HCT116 (cell line): ENCODE data around the gene DZIP1L. TPM values are rescaled to one million over a fixed set of nuclear protein-coding genes. Genes with fewer than 3 reads are reported as not detected.

ENCODE experiments used
- ATAC-seq: fragments of 200-7000 bp; cut with Tn5 transposase; 2 replicates; pipeline ENCODE4 v1.9.1; 2020; ENCODE audit warnings: mild to moderate bottlenecking, moderate library complexity
- Bru-seq: library from RNA; stranded (reverse); fragments of 400-500 nt; gene quantifications from one replicate; lab custom pipeline; 2021; lab: Mats Ljungman, UMichigan
- BruChase-seq, 2 experiments: library from RNA; stranded (reverse); fragments of 400-500 nt; gene quantifications; one replicate each; lab custom pipeline; 2021; lab: Mats Ljungman, UMichigan
- BruUV-seq: library from RNA; stranded (reverse); fragments of 400-500 nt; replicated peaks from 2 replicates; lab custom pipeline; 2021; lab: Mats Ljungman, UMichigan
- CTCF ChIA-PET: fragments of 300-600 bp; sonication (Branson Sonifier 250); formaldehyde crosslinking; loops from one replicate; lab custom pipeline; 2021; ENCODE audit warnings: antibody characterized with exemption; lab: Charles Lee
- POLR2A ChIA-PET: fragments of 300-600, 350-600 bp; sonication (Branson Sonifier 250); formaldehyde crosslinking; loops from one replicate; lab custom pipeline; 2021; ENCODE audit warnings: antibody characterized with exemption; lab: Charles Lee
- RAD21 ChIA-PET, 2 experiments: fragments of 300-600 bp; sonication (Branson Sonifier 250); formaldehyde crosslinking; loops; one replicate each; lab custom pipeline; 2023; ENCODE audit warnings: low total read pairs in 2 of 2; ENCODE audit not compliant: uncharacterized antibody in 2 of 2, unreplicated experiment in 2 of 2, low non-redundant PET in 1 of 2; lab: Charles Lee
- DNase-seq: peaks from one replicate; pipeline ENCODE4 v3.0.0-alpha.2; 2010; ENCODE audit warnings: low read depth, low spot score
- H2AFZ ChIP-seq: fragments of 200-600 bp; shearing (Covaris generic), sonication (generic); 2 replicates; pipeline ENCODE4 v1.6.1; 2017; ENCODE audit warnings: low read depth, mixed run types, mixed read lengths, antibody characterized with exemption, low read length; ENCODE audit not compliant: poor library complexity, severe bottlenecking
- H3K27ac ChIP-seq: 2 replicates; pipeline ENCODE4 v1.5.1; 2012; ENCODE audit warnings: low read depth, low read length
- H3K27me3 ChIP-seq: fragments of 200-600 bp; sonication (generic); 2 replicates; pipeline ENCODE4 v1.6.1; 2016; ENCODE audit warnings: mixed run types, low read length, mixed read lengths; ENCODE audit not compliant: insufficient read depth
- H3K36me3 ChIP-seq, 2 experiments: fragments of 200-500 bp in 1 of 2; fragments of 200-600 bp in 1 of 2; sonication (Bioruptor generic) in 1 of 2; sonication (generic) in 1 of 2; 2 replicates each; pipeline versions ENCODE4 v1.5.1 to v1.6.1; 2014 to 2016; ENCODE audit warnings: low read length in 2 of 2, inconsistent platforms in 1 of 2, mixed read lengths in 1 of 2, mixed run types in 1 of 2; ENCODE audit not compliant: insufficient read depth in 2 of 2, control insufficient read depth in 1 of 2
- H3K4me1 ChIP-seq, 2 experiments: fragments of 200-600 bp in 1 of 2; sonication (generic) in 1 of 2; 2 replicates each; pipeline versions ENCODE4 v1.5.1 to v1.6.1; 2012 to 2017; ENCODE audit warnings: low read length in 2 of 2, inconsistent platforms in 1 of 2, mild to moderate bottlenecking in 1 of 2, mixed read lengths in 1 of 2, mixed run types in 1 of 2, moderate library complexity in 1 of 2; ENCODE audit not compliant: insufficient read depth in 2 of 2, control insufficient read depth in 1 of 2
- H3K4me2 ChIP-seq: fragments of 200-600 bp; sonication (generic); 2 replicates; pipeline ENCODE4 v1.6.1; 2017; ENCODE audit warnings: mixed run types, low read length, mixed read lengths
- H3K4me3 ChIP-seq, 2 experiments: fragments of 200-600 bp in 1 of 2; sonication (generic) in 1 of 2; replicated peaks in 1 of 2; 2 replicates each; pipeline ENCODE4 v1.5.1; 2011 to 2016; ENCODE audit warnings: low read length in 2 of 2, control low read depth in 1 of 2, low read depth in 1 of 2, mild to moderate bottlenecking in 1 of 2, mixed read lengths in 1 of 2, mixed run types in 1 of 2
- H3K79me2 ChIP-seq: fragments of 200-600 bp; sonication (generic); 2 replicates; pipeline ENCODE4 v1.6.1; 2017; ENCODE audit warnings: mild to moderate bottlenecking, mixed run types, low read length, moderate library complexity, mixed read lengths; ENCODE audit not compliant: insufficient read depth
- H3K9ac ChIP-seq: fragments of 200-600 bp; sonication (generic); 2 replicates; pipeline ENCODE4 v1.6.1; 2016; ENCODE audit warnings: low read length, mixed read lengths
- H3K9me2 ChIP-seq: fragments of 200-600 bp; sonication (generic), shearing (Covaris generic); 2 replicates; pipeline ENCODE4 v1.6.1; 2017; ENCODE audit warnings: mixed run types, mild to moderate bottlenecking, moderate library complexity; ENCODE audit not compliant: insufficient read depth
- H3K9me3 ChIP-seq, 2 experiments: fragments of 200-500 bp in 1 of 2; fragments of 200-600 bp in 1 of 2; sonication (Bioruptor generic) in 1 of 2; sonication (generic) in 1 of 2; 2 replicates each; pipeline ENCODE4 v1.6.1; 2014 to 2017; ENCODE audit warnings: low read length in 2 of 2, mixed read lengths in 2 of 2, inconsistent platforms in 1 of 2, low read depth in 1 of 2, mild to moderate bottlenecking in 1 of 2, mixed run types in 1 of 2, moderate library complexity in 1 of 2; ENCODE audit not compliant: control insufficient read depth in 1 of 2, insufficient read depth in 1 of 2
- H4K20me1 ChIP-seq: fragments of 200-600 bp; sonication (generic), shearing (Covaris generic); 2 replicates; pipeline ENCODE4 v1.6.1; 2017; ENCODE audit warnings: mixed run types, mild to moderate bottlenecking, moderate library complexity; ENCODE audit not compliant: insufficient read depth
- ATF3 ChIP-seq: IDR thresholded peaks from 2 replicates; pipeline ENCODE4 v1.6.1; 2012
- CBX3 ChIP-seq: IDR thresholded peaks from 2 replicates; pipeline ENCODE4 v1.6.1; 2012; ENCODE audit warnings: low read depth
- CEBPB ChIP-seq: IDR thresholded peaks from 2 replicates; pipeline ENCODE4 v1.6.1; 2012; ENCODE audit warnings: low read depth
- CTCF ChIP-seq, 3 experiments: fragments of 200-600 bp in 1 of 3; sonication (generic) in 1 of 3; IDR thresholded peaks in 2 of 3; conservative IDR thresholded peaks in 1 of 3; 2 replicates each; pipeline ENCODE4 v1.5.1; 2012 to 2017; ENCODE audit warnings: low read depth in 2 of 3, low read length in 2 of 3, antibody characterized with exemption in 1 of 3, borderline replicate concordance in 1 of 3, control low read depth in 1 of 3, mild to moderate bottlenecking in 1 of 3, mixed read lengths in 1 of 3, mixed run types in 1 of 3, moderate library complexity in 1 of 3; ENCODE audit not compliant: insufficient read depth in 1 of 3
- EGR1 ChIP-seq: IDR thresholded peaks from 2 replicates; pipeline ENCODE4 v1.6.1; 2012; ENCODE audit warnings: low read depth
- ELF1 ChIP-seq: IDR thresholded peaks from 2 replicates; pipeline ENCODE4 v1.6.1; 2012; ENCODE audit warnings: low read depth, borderline replicate concordance
- EZH2 ChIP-seq: fragments of 200-600 bp; sonication (generic); IDR thresholded peaks from 2 replicates; pipeline ENCODE4 v1.6.1; 2017; ENCODE audit warnings: antibody characterized with exemption, mixed run types
- EZH2phosphoT487 ChIP-seq: fragments of 200-600 bp; IDR thresholded peaks from 2 replicates; pipeline ENCODE4 v1.6.1; 2018; ENCODE audit warnings: antibody characterized with exemption, borderline replicate concordance
- FOSL1 ChIP-seq: IDR thresholded peaks from 2 replicates; pipeline ENCODE4 v1.6.1; 2012; ENCODE audit warnings: low read depth
- JUND ChIP-seq: IDR thresholded peaks from 2 replicates; pipeline ENCODE4 v1.6.1; 2012
- MAX ChIP-seq: IDR thresholded peaks from 2 replicates; pipeline ENCODE4 v1.6.1; 2012
- POLR2A ChIP-seq: IDR thresholded peaks from 2 replicates; pipeline ENCODE4 v1.7.0; 2011; ENCODE audit warnings: borderline replicate concordance; ENCODE audit not compliant: insufficient read depth, insufficient read length; ENCODE audit errors: extremely low read depth
- POLR2AphosphoS5 ChIP-seq: IDR thresholded peaks from 2 replicates; pipeline ENCODE4 v1.6.1; 2011; ENCODE audit warnings: mild to moderate bottlenecking, low read depth, low read length, moderate library complexity
- SIN3A ChIP-seq: IDR thresholded peaks from 2 replicates; pipeline ENCODE4 v1.6.1; 2012; ENCODE audit warnings: low read depth
- SRF ChIP-seq: IDR thresholded peaks from 2 replicates; pipeline ENCODE4 v1.6.1; 2012; ENCODE audit warnings: low read depth
- TCF7L2 ChIP-seq: IDR thresholded peaks from 2 replicates; pipeline ENCODE4 v1.7.0; 2011; ENCODE audit warnings: borderline replicate concordance, inconsistent platforms; ENCODE audit not compliant: insufficient read depth, insufficient read length; ENCODE audit errors: extremely low read depth
- YY1 ChIP-seq: IDR thresholded peaks from 2 replicates; pipeline ENCODE4 v1.6.1; 2011; ENCODE audit warnings: low read length, low read depth, moderate library complexity, mild to moderate bottlenecking; ENCODE audit not compliant: insufficient replicate concordance; ENCODE audit errors: extremely low read depth
- ZBTB33 ChIP-seq: IDR thresholded peaks from 2 replicates; pipeline ENCODE4 v1.6.1; 2011; ENCODE audit warnings: mild to moderate bottlenecking, low read length, moderate library complexity; ENCODE audit not compliant: insufficient replicate concordance; ENCODE audit errors: extremely low read depth
- ZNF274 ChIP-seq: fragments of 200-500 bp; sonication (Bioruptor generic); IDR thresholded peaks from 2 replicates; pipeline ENCODE4 v1.6.1; 2014; ENCODE audit warnings: mild to moderate bottlenecking, low read depth, low read length, inconsistent platforms
- intact Hi-C: fragments of 100-400 bp; cut with micrococcal nuclease; formaldehyde crosslinking; loops from 2 replicates; pipeline ENCODE4 v1.10.0; 2022
- long read RNA-seq: library from polyadenylated mRNA; unstranded; transcript quantifications from one replicate; pipeline ENCODE4 v2.0.0, GENCODE V29; 2021; ENCODE audit not compliant: unreplicated experiment
- polyA plus RNA-seq: library from polyadenylated mRNA; unstranded; fragments of >200 nt; gene quantifications from 2 replicates; pipeline ENCODE4 v1.2.1, GENCODE V29; 2012; ENCODE audit warnings: missing spikeins
- total RNA-seq: library from RNA; stranded (reverse); gene quantifications from one replicate; pipeline ENCODE4 v1.2.1, GENCODE V29; 2021; ENCODE audit not compliant: unreplicated experiment

Gene DZIP1L
- total RNA-seq (9.6 TPM), Bru-seq, nascent RNA (percentile 57 among the genes with signal in this experiment), BruChase-seq, experiment 1, labeled RNA remaining after a 6-hour chase (percentile 42 among the genes with signal in this experiment), BruChase-seq, experiment 2, labeled RNA remaining after a 2-hour chase (percentile 57 among the genes with signal in this experiment)
- polyA plus RNA-seq, result 3.4 and 4.8 TPM in 2 replicates
- long read RNA-seq, partial matches to known transcripts, result 3 of 12 reads
- long read RNA-seq, other reads (novel, unspliced or antisense), result 7 of 12 reads

- peak; percentile 80 for ATAC-seq
- peak; percentile 78 for TF ChIP-seq EGR1
- TF ChIP-seq MAX, result peak; percentile 27; the same call in 1 of the 2 replicates
- TF ChIP-seq EZH2phosphoT487, result no peak
- TF ChIP-seq ATF3, result no peak
- TF ChIP-seq EZH2, result no peak
- TF ChIP-seq POLR2A, result no peak
- no peak for TF ChIP-seq FOSL1
- peak in 2 of 3 experiments; percentile 34 to 44; a peak in 4 of 6 replicates for TF ChIP-seq CTCF (IDR thresholded peaks at IDR 0.05 in 2 of 3, conservative IDR thresholded peaks at IDR 0.05 in 1 of 3; ENCODE audit: borderline replicate concordance in 1 of 3, insufficient read depth in 1 of 3, low read depth in 2 of 3, low read length in 2 of 3)
- no peak for TF ChIP-seq TCF7L2
- TF ChIP-seq SRF, result no peak
- TF ChIP-seq CBX3, result no peak
- no peak for TF ChIP-seq ELF1
- no peak for TF ChIP-seq YY1
- peak; percentile 67; the same call in 1 of the 2 replicates for TF ChIP-seq POLR2AphosphoS5
- no peak for TF ChIP-seq CEBPB
- peak; percentile 37; the same call in 1 of the 2 replicates for TF ChIP-seq SIN3A
- no peak for TF ChIP-seq ZBTB33
- no peak for TF ChIP-seq ZNF274
- no peak for TF ChIP-seq JUND
Measured at GRCh38 chr3:138114988-138115971, at the start of gene DZIP1L. DZIP1L (minus strand) TSS chr3:138115608; CDS start chr3:138103971, 11,637 bp downstream.

More at GRCh38 chr3:138114988-138115971, at the start of gene DZIP1L:
- Histone ChIP-seq H4K20me1 (no peaks in the 10 kb centered on the region), H3K4me2 (peak within 1 kb of the TSS; percentile 100), H3K9ac (peak within 1 kb of the TSS; percentile 79), H2AFZ (peak within 1 kb of the TSS; percentile 95), H3K27me3 (no peaks in the 10 kb centered on the region), H3K79me2 (peaks cover 24% of the 10 kb centered on the region; the same call in 1 of the 2 replicates), H3K27ac (peak within 1 kb of the TSS; percentile 91), H3K4me1 (peaks cover 13 to 39% of the 10 kb centered on the region in 2 experiments), H3K36me3 (no peaks in the 10 kb centered on the region), H3K9me3 (no peaks in the 10 kb centered on the region), H3K9me2 (no peaks in the 10 kb centered on the region), H3K4me3 (peak within 1 kb of the TSS; percentile 79 to 90)
- intact Hi-C loops, result loop anchor here (5.0 kb wide), 1 partner anchor 212 kb away; the partner anchor contains the start of gene NME9
- ChIA-PET RAD21 (no interaction called here), CTCF (interaction anchor here (1.0 to 1.9 kb wide), 4 partner anchors 14 to 28 kb away, joined by 3 to 7 read pairs (median 4); no protein-coding TSS in a partner anchor), POLR2A (interaction anchor here (0.5 to 1.3 kb wide), 5 partner anchors 11 to 1524 kb away, joined by 3 to 5 read pairs (median 3); partner anchors contain the start of gene DBR1)
- BruUV-seq, result no TSS peak
- DNase-seq, result peak; percentile 35
